H1 (cell line): ENCODE data around the gene MMP24. TPM values are rescaled to one million over a fixed set of nuclear protein-coding genes. Genes with fewer than 3 reads are reported as not detected.

Experiments used
- CTCF ChIA-PET: fragments of 300-600 bp; sonication (Branson Sonifier 250); formaldehyde crosslinking; loops from one replicate; lab custom pipeline; 2021; ENCODE audit not compliant: partially characterized antibody; lab: Charles Lee
- POLR2A ChIA-PET: fragments of 300-600 bp; sonication (Branson Sonifier 250); formaldehyde crosslinking; loops from one replicate; lab custom pipeline; 2021; ENCODE audit warnings: inconsistent platforms; ENCODE audit not compliant: partially characterized antibody; lab: Charles Lee
- DNase-seq, 2 experiments: peaks; one replicate each; pipeline versions ENCODE4 v3.0.0 to v3.0.0-alpha.2; 2010 to 2022; ENCODE audit warnings: low spot score in 2 of 2, low read depth in 1 of 2, mixed read lengths in 1 of 2
- FAIRE-seq: peaks from 2 replicates; lab custom pipeline; 2011; peaks lifted over from hg19 to GRCh38; lab: Jason Lieb, UNC
- H2AFZ ChIP-seq: 2 replicates; pipeline ENCODE4 v1.8.1; 2012; ENCODE audit warnings: low read length, inconsistent platforms
- H2AK5ac ChIP-seq: 2 replicates; pipeline ENCODE4 v1.6.1; 2013; ENCODE audit warnings: low read depth, low read length
- H2BK120ac ChIP-seq: replicated peaks from 2 replicates; pipeline ENCODE3; 2013; ENCODE audit warnings: low read depth, low read length, inconsistent platforms
- H2BK12ac ChIP-seq: 2 replicates; pipeline ENCODE4 v1.6.1; 2013; ENCODE audit warnings: low read depth, low read length
- H2BK15ac ChIP-seq: 2 replicates; pipeline ENCODE4 v1.6.1; 2013; ENCODE audit warnings: low read length
- H2BK20ac ChIP-seq: 2 replicates; pipeline ENCODE4 v1.6.1; 2013; ENCODE audit warnings: low read length
- H2BK5ac ChIP-seq: 2 replicates; pipeline ENCODE4 v1.6.1; 2013; ENCODE audit warnings: low read depth, low read length
- H3K14ac ChIP-seq: 2 replicates; pipeline ENCODE4 v1.6.1; 2013; ENCODE audit warnings: inconsistent platforms; ENCODE audit not compliant: insufficient read length
- H3K18ac ChIP-seq: 2 replicates; pipeline ENCODE4 v1.6.1; 2013; ENCODE audit warnings: low read length; ENCODE audit errors: extremely low read depth
- H3K23ac ChIP-seq: 2 replicates; pipeline ENCODE4 v1.6.1; 2013; ENCODE audit warnings: inconsistent platforms; ENCODE audit not compliant: insufficient read length
- H3K23me2 ChIP-seq: 2 replicates; pipeline ENCODE4 v1.6.1; 2013; ENCODE audit warnings: low read depth, low read length
- H3K27ac ChIP-seq: 2 replicates; pipeline ENCODE4 v1.6.1; 2011; ENCODE audit warnings: low read depth, low read length, inconsistent platforms
- H3K27me3 ChIP-seq, 4 experiments: replicated peaks in 1 of 4; 1 replicate in 1 of 4; 2 replicates in 3 of 4; pipeline versions ENCODE4 v1.6.1 to v1.8.1; 2011 to 2013; ENCODE audit warnings: low read length in 3 of 4, mild to moderate bottlenecking in 3 of 4, inconsistent platforms in 2 of 4, mixed read lengths in 2 of 4, moderate library complexity in 1 of 4; ENCODE audit not compliant: control insufficient read depth in 3 of 4, insufficient read depth in 3 of 4; ENCODE audit errors: extremely low read depth in 1 of 4
- H3K36me3 ChIP-seq, 4 experiments: 2 replicates each; pipeline versions ENCODE4 v1.6.1 to v1.8.1; 2011 to 2013; ENCODE audit warnings: mild to moderate bottlenecking in 4 of 4, low read length in 3 of 4, moderate library complexity in 2 of 4, control low read depth in 1 of 4, inconsistent platforms in 1 of 4; ENCODE audit not compliant: insufficient read depth in 4 of 4, control insufficient read depth in 2 of 4
- H3K4ac ChIP-seq: replicated peaks from 2 replicates; pipeline ENCODE3; 2013; ENCODE audit warnings: low read length, low read depth, mixed read lengths, inconsistent platforms; ENCODE audit not compliant: insufficient read length
- H3K4me1 ChIP-seq, 4 experiments: replicated peaks in 1 of 4; 1 replicate in 1 of 4; 2 replicates in 3 of 4; pipeline versions ENCODE4 v1.6.1 to v1.8.1; 2011 to 2013; ENCODE audit warnings: low read length in 3 of 4, inconsistent platforms in 2 of 4, mixed read lengths in 1 of 4; ENCODE audit not compliant: insufficient read depth in 4 of 4, control insufficient read depth in 3 of 4
- H3K4me2 ChIP-seq, 2 experiments: 2 replicates each; pipeline versions ENCODE4 v1.6.1 to v1.8.1; 2011 to 2013; ENCODE audit warnings: low read depth in 2 of 2, low read length in 2 of 2, control low read depth in 1 of 2, inconsistent platforms in 1 of 2, mild to moderate bottlenecking in 1 of 2; ENCODE audit not compliant: insufficient read depth in 1 of 2
- H3K4me3 ChIP-seq, 4 experiments: fragments of 200-600, 300-600 bp in 1 of 4; sonication (generic), shearing (Covaris generic), sonication (Bioruptor Twin) in 1 of 4; 2 replicates each; pipeline versions ENCODE4 v1.5.1 to v1.8.1; 2011 to 2016; ENCODE audit warnings: low read length in 4 of 4, low read depth in 3 of 4, control low read depth in 2 of 4, inconsistent platforms in 2 of 4, mild to moderate bottlenecking in 2 of 4, mixed read lengths in 1 of 4, moderate library complexity in 1 of 4; ENCODE audit not compliant: insufficient read depth in 2 of 4; ENCODE audit errors: extremely low read depth in 1 of 4
- H3K56ac ChIP-seq: replicated peaks from 2 replicates; pipeline ENCODE3; 2013; ENCODE audit warnings: low read depth, mild to moderate bottlenecking, mixed read lengths, low read length, inconsistent platforms; ENCODE audit not compliant: insufficient read length
- H3K79me1 ChIP-seq: 2 replicates; pipeline ENCODE4 v1.6.1; 2013; ENCODE audit warnings: low read depth, low read length, control low read depth
- H3K79me2 ChIP-seq, 2 experiments: 2 replicates each; pipeline versions ENCODE4 v1.6.1 to v1.8.1; 2012 to 2013; ENCODE audit warnings: low read length in 2 of 2, mild to moderate bottlenecking in 2 of 2, inconsistent platforms in 1 of 2; ENCODE audit not compliant: insufficient read depth in 2 of 2, control insufficient read depth in 1 of 2
- H3K9ac ChIP-seq, 4 experiments: replicated peaks in 1 of 4; 1 replicate in 1 of 4; 2 replicates in 3 of 4; pipeline versions ENCODE4 v1.6.1 to v1.8.1; 2011 to 2013; ENCODE audit warnings: low read depth in 3 of 4, low read length in 3 of 4, control low read depth in 2 of 4, mild to moderate bottlenecking in 2 of 4, moderate library complexity in 2 of 4, inconsistent platforms in 1 of 4; ENCODE audit errors: extremely low read depth in 1 of 4
- H3K9me3 ChIP-seq, 2 experiments: 2 replicates each; pipeline versions ENCODE4 v1.6.1 to v1.8.1; 2012 to 2013; ENCODE audit warnings: mild to moderate bottlenecking in 2 of 2, moderate library complexity in 2 of 2, control low read depth in 1 of 2, inconsistent platforms in 1 of 2, low read depth in 1 of 2, low read length in 1 of 2, mixed read lengths in 1 of 2; ENCODE audit not compliant: insufficient read depth in 2 of 2
- H4K20me1 ChIP-seq, 2 experiments: replicated peaks in 1 of 2; 2 replicates each; pipeline versions ENCODE3 to v1.8.1; 2011 to 2013; ENCODE audit warnings: inconsistent platforms in 2 of 2, low read length in 2 of 2, mild to moderate bottlenecking in 1 of 2; ENCODE audit not compliant: insufficient read depth in 2 of 2, control insufficient read depth in 1 of 2
- H4K5ac ChIP-seq: 2 replicates; pipeline ENCODE4 v1.6.1; 2013; ENCODE audit warnings: low read length, low read depth, mixed read lengths, inconsistent platforms; ENCODE audit not compliant: insufficient read length
- H4K8ac ChIP-seq: 2 replicates; pipeline ENCODE4 v1.8.0; 2013; ENCODE audit warnings: mild to moderate bottlenecking, moderate library complexity, low read length, inconsistent platforms; ENCODE audit not compliant: insufficient read depth; ENCODE audit errors: extremely low read depth
- H4K91ac ChIP-seq: replicated peaks from 2 replicates; pipeline ENCODE3; 2013; ENCODE audit warnings: low read length, mixed read lengths, inconsistent platforms; ENCODE audit not compliant: insufficient read length
- CHD2 ChIP-seq: IDR thresholded peaks from 2 replicates; pipeline ENCODE4 v1.6.1; 2012; ENCODE audit warnings: low read length, improper control_type of control experiment
- MAX ChIP-seq: IDR thresholded peaks from 2 replicates; pipeline ENCODE4 v1.6.1; 2012; ENCODE audit warnings: inconsistent platforms
- NANOG ChIP-seq: IDR thresholded peaks from 2 replicates; pipeline ENCODE4 v1.6.1; 2011; ENCODE audit warnings: low read length, low read depth, mild to moderate bottlenecking, inconsistent platforms; ENCODE audit not compliant: insufficient read depth, poor library complexity, severe bottlenecking
- SIX5 ChIP-seq: IDR thresholded peaks from 2 replicates; pipeline ENCODE4 v1.6.1; 2011; ENCODE audit warnings: mild to moderate bottlenecking, low read depth, low read length
- YY1 ChIP-seq: IDR thresholded peaks from 2 replicates; pipeline ENCODE4 v1.6.1; 2011; ENCODE audit warnings: low read depth, mild to moderate bottlenecking, low read length
- WGBS, 2 experiments: shearing (Covaris generic) in 1 of 2; methylation state at CpG; one replicate each; pipeline versions ENCODE4 v1.1.6 to v1.1.7; 2013 to 2015; ENCODE audit warnings: low lambda C conversion rate in 2 of 2, mixed read lengths in 2 of 2, inconsistent platforms in 1 of 2, low coverage in 1 of 2, missing lambda C conversion rate in 1 of 2; ENCODE audit not compliant: insufficient replicate concordance in 2 of 2, insufficient coverage in 1 of 2, insufficient read length in 1 of 2; ENCODE audit errors: extremely low coverage in 1 of 2, missing lambda C conversion rate in 1 of 2; 5-methylcytosine and 5-hydroxymethylcytosine counted together
- polyA plus RNA-seq, 7 experiments: library from polyadenylated mRNA; depleted of rRNA in 3 of 7; stranded (reverse) in 5 of 7; unstranded in 2 of 7; fragments of >200 nt in 5 of 7; fragments of 200-250 nt in 2 of 7; gene quantifications; 1 replicate in 5 of 7; 2 replicates in 1 of 7; 4 replicates in 1 of 7; pipeline versions ENCODE4 v1.2.1 to v1.2.3, GENCODE V29; 2011 to 2013; ENCODE audit warnings: missing spikeins in 2 of 7, mixed read lengths in 2 of 7
- total RNA-seq: library from RNA; stranded (reverse); fragmentation: NEBNext Ultra II Directional; extraction: Animal tissue kit (Norgen Biotek cat#: 25700); gene quantifications from 2 replicates; pipeline ENCODE4 v1.2.1, GENCODE V29; 2021
- TF ChIP-seq, protein P1 (sequence below): IDR thresholded peaks from 2 replicates; pipeline ENCODE4 v1.6.1; 2012; ENCODE audit warnings: inconsistent platforms

MMP24 gene
- total and polyA plus RNA-seq, 2 of the 8 experiments (the other 6 are each of a cell fraction or from before 2014, with no cell fraction given), result 18.8 to 21.4 TPM

GRCh38 chr20:35301426-35301825 is 74.9 kb downstream of the MMP24 start:
- Histone ChIP-seq H4K20me1 (no peaks in the 10 kb centered on the region), H3K79me2 (no peaks in the 10 kb centered on the region), H2BK15ac (no peak overlapping the region), H3K9ac (no peak overlapping the region), H3K23me2 (no peaks in the 10 kb centered on the region), H3K79me1 (no peaks in the 10 kb centered on the region), H3K27me3 (no peaks in the 10 kb centered on the region), H3K18ac (no peak overlapping the region), H2AK5ac (no peak overlapping the region), H2AFZ (no peak overlapping the region), H4K8ac (no peak overlapping the region), H3K4me2 (no peak overlapping the region), H3K9me3 (no peaks in the 10 kb centered on the region), H3K23ac (no peak overlapping the region), H3K4me3 (no peak overlapping the region), H3K56ac (no peak overlapping the region), H2BK120ac (no peak overlapping the region), H3K36me3 (no peaks in the 10 kb centered on the region), H4K91ac (no peak overlapping the region), H2BK5ac (no peak overlapping the region), H3K14ac (no peak overlapping the region), H3K4me1 (peaks cover 0 to 4% (median 2%) of the 10 kb centered on the region in 4 experiments; a peak in 3 of 7 replicates), H4K5ac (no peak overlapping the region), H3K4ac (no peak overlapping the region), H3K27ac (no peak overlapping the region), H2BK20ac (no peak overlapping the region), H2BK12ac (no peak overlapping the region)
- POLR2A ChIA-PET, result interaction anchor here (0.6 kb wide), 1 partner anchor 431 kb away, joined by 3 read pairs; no protein-coding TSS in a partner anchor
- CTCF ChIA-PET, result interaction anchor here (0.8 to 13.8 kb wide), 7 partner anchors 13 to 146 kb away, joined by 3 to 104 read pairs (median 3); partner anchors contain the start of genes EIF6 and MMP24OS
- DNase-seq, result no peak
- WGBS, 2 experiments, result 83% methylated on average over 2 of the region's 2 CpGs; no CpG with 5 or more reads in 1 of the 2 experiments
- FAIRE-seq, result no peak
- TF ChIP-seq SIX5 (no peak), CHD2 (no peak), NANOG (no peak), MAX (no peak), YY1 (no peak)
- TF ChIP-seq, protein P1, sequence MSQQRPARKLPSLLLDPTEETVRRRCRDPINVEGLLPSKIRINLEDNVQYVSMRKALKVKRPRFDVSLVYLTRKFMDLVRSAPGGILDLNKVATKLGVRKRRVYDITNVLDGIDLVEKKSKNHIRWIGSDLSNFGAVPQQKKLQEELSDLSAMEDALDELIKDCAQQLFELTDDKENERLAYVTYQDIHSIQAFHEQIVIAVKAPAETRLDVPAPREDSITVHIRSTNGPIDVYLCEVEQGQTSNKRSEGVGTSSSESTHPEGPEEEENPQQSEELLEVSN, result no peak
